HG03159 (cell line): ENCODE measurements around the gene CHMP4B.

Source experiments
- ATAC-seq: cut with Tn5 transposase; IDR thresholded peaks from one replicate; pipeline ENCODE4 v1.9.1; 2021; ENCODE audit warnings: mild to moderate bottlenecking, moderate library complexity; ENCODE audit not compliant: unreplicated experiment

CHMP4B gene

DNA sequence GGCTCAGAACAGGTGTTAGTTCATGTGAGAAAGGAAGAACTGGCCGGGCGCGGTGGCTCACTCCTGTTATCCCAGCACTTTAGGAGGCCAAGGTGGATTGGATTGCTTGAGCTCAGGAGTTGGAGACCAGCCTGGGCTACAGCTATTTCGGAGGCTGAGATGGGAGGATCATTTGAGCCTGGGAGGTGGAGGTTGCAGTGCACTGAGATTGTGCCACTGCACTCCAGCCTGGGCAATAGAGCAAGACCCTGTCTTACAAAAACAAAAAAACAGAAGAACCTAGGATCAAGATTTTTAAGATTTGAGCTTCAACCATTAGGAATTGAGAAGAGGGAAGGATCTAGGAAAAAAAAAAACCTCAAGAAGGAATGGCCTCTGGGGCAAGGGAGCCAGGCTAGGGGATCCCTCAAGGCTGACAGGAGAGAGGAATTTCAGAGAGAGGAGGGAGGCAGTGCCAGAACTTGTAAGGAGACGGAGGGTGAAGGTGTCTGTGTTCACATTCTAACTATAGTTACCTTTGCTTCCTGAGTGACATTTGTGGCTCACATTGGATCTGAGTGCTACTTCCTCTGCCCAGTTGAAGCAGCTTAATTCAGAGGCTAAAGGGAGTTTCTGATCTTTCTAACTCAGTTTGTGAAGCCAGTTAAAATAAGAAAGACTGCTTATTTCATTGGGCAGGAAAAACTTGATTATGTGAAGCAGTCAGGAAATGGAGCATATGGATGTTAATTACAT is 26.1 kb downstream of the CHMP4B start:
- ATAC-seq: no peak

DNA sequence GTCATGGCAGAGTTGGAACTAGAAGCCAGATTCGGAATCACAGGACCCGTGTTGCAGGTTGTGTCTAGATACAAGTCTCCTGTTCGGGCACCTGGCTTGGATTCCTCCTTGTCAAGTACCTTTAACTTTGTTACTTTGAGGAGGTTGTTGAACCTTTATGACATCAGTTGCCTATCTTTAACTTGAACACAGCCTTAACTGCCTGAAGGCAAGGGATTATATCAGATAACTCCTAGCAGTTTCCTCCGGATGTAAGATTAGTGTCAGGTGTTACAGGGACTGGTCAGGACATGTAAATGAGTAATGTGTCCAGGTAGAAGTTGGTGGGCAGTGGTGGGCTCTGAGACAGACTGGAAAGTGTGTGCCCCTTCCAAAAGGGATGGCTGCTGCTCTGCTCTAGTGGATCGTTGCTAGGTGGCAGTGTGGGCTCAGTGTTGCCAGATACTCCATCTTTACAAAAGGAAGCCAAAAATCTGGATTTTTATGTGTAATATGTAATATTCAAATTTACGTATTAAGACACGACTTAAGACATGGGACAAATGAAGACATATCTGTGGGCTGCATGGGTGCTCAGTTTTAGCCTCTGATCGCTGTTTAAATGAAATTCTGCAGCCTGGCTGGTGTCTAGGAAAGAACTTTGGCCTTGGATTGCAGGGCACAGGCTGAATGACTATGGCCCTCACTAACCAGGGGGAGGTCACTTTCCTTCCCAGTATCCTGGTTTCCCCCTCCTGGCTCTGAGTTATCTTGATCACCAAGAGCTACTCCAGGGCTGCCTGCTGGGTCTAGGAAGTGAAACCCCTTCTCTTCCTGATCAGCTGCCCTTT is 27.1 kb downstream of the CHMP4B start:
- ATAC-seq: no peak

DNA sequence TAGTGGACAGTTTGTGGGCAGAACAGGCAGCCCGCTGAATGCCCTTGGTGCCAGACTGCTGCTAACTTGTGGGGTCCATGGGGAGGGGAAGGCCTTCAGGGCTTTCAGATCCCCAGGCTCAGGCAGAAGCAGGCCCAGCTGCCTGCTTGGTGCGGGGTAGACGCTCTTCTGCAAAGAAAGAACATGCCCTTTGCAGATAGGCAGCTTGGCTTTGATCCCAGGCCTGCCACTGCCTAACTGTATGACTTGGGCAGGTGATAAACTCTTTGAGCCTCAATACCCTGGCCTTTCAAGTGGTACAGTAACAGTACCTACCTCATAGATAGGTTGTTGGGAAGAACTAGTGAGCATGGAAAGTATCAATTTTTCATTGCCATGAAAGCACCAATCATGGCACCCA is 28.4 kb downstream of the CHMP4B start:
- no peak for ATAC-seq

DNA sequence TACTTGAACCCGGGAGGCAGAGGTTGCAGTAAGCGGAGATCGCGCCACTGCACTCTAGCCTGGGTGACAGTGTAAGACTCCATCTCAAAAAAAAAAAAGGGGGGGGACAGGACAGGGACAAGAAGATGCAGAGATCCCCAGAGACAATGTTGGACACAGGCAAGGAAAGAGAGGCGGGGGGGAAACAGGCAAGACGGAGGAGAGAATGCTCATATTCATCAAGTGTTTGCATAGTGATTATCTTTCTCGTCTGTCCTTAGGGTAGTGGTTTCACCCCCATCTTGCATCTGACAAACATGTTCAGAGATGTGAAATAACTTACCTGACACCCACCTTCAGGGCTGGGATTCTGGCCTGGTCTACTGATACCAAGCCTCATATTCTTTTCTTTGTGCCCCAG is 29.0 kb downstream of the CHMP4B start:
- no peak for ATAC-seq

DNA sequence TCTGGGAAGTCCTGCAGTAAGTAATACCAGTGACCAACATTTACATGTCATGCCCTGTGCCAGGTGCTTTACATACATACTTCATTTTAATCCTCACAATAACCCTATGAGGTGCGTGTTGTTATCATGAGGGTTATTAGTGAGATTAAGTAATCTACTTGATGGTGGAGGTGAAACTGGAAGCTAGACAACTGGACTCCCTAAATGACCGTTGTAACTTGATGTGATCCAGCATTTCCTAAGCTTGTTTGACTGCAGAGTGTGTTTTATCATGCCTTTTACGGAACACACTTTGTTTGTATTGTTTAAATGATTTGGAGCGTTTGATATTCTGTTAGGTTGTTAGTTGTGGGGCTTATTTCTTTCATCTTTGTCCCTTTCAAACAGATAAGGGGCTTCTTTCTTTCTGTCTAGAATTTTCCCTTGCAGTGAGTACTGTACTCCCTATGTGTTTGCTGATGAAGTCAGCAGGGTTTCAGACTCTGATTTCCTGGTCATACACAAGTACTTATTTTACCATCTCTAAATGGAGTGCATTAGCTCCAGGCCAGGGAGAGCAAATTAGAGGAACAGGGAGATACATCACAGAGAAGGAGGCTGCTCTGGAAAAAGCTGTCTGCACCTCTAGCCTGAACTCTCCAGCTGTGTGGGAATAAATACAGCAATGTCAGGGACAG is 29.7 kb downstream of the CHMP4B start:
- ATAC-seq: no peak

DNA sequence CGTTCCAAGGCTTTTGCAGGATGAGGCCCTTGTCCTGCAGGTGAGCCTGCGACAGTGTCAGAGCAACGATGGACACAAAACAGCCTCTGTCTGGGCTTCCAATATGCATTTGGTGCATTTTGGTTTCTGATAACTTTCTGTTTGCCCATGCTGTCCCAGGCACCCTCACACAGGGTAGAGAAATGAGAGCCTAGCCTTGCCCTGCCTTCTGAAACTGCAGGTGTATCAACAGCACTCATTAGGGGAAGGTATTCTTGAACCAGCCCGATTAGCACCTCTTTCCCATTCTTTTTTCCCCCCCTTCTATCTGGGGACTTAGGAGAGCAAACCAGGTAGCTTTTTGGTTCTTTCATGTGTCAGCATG is 30.3 kb downstream of the CHMP4B start:
- ATAC-seq: no peak

DNA sequence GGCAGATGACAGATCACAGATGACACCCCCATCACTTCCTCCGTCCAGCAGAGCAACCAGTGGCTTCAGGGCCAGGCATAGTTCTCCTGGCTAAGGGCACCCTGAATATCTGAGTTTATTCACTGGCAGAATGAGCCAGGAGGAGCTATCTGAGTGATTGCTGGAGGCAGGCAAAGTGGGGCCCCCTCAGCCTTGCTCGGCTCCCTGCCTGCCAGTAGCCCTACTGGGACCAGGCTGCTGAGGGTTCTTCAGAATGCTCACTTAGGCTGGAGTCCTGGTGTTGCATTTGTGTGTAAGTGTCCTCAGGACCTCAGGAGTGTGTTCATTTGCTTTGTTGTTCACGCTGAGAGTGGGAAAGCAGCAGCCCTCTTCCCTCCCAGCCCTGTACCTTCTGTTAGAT is 31.2 kb downstream of the CHMP4B start:
- ATAC-seq: no peak

DNA sequence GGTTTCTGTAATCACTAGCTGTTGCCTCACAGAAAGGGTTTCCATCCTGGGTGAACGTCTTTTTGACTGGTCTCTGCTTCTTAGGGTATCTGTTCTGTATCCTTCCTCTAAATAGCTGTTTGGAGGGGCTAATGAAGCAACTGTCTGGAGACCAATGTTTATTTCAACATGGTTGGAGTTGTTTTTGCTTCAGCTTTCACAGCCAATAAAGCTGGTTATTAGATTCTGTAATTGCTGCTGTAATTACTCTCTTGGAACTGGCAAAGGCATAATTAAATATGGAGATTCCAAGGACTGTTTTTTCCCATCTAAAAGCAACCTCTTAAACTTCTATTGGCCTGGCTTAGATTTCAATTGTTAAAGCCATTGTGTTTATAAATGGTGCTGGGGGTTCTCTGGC is 31.9 kb downstream of the CHMP4B start:
- no peak for ATAC-seq

DNA sequence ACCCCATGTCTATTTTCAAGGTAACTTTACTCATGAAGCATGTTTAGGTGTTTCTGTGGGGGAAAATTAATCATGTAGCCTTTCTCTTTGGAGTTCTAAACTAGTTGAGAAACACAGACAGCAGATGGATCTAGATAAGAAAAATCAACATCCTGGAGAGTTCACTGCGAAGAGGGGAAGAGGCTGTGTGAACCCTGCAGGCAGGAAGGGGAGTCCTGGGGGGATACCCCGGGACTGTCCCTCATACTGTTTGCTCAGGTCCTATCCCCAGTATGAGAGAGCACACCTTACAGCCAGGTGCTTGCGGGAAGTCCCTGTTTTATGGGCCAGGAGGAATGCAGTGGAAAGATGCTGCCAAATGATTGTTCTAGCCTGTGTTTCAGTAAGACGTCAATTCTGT is 32.7 kb downstream of the CHMP4B start:
- no peak for ATAC-seq

DNA sequence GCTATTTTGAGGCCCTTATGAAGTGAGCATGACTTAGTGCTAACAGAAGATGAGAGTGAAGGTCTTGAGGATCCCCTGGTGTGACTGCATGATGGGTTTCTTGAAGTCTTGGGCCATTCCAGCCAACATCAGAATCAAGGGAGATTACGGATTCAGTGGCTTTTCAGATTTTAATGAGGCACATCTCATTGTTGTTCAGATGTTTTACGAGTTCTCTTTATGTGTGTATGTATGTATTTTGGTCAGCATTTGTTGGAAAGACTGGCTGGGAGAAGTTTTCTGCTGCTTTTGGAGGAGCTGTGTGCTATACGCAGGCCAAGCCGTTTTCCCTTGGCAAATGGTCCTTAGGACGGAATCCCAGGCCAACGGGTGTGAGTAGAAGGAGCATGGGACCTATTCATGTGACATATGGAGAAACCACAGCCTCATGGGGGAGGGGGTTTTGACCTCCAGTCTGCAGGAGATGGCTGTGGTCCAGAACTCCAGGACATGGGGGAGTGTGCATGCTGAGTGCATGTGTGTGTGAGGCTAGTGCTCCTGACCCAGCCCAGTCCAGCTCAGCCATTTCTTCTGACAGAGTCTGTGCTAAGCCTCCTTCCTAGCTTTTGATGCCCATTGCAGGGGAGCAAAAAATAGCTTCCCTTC is 35.3 kb downstream of the CHMP4B start:
- no peak for ATAC-seq

DNA sequence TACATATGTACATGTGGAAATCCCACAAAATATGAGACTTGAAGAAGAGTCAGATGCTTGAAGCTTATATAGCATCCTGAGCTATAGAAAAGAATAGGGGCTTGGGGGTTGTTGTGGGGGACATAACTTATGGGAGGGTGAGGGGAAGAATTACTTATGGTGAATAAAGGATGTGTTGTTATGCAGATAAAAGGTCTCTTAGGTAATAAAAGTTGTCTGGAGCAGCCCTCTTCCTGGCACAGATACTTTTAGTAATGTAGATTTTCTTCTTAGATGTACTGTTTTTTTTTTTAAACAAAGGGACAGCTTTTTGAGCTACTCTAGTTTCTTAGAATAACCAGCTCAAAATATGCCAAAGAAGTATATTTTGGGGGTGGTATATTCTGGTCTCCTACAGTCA is 35.9 kb downstream of the CHMP4B start:
- ATAC-seq: no peak

DNA sequence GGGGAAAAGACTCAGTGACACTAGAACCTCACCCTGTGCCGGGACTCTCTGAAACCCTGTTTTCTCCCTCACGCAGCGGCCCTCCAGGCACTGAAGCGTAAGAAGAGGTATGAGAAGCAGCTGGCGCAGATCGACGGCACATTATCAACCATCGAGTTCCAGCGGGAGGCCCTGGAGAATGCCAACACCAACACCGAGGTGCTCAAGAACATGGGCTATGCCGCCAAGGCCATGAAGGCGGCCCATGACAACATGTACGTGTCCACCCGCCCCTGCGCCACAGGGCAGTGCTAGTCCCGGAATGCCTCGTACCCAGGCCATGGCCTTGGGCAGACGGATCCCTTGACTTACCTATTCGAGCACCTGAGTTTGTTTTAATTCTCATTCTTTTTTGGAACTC is 37.2 kb downstream of the CHMP4B start:
- no peak for ATAC-seq

DNA sequence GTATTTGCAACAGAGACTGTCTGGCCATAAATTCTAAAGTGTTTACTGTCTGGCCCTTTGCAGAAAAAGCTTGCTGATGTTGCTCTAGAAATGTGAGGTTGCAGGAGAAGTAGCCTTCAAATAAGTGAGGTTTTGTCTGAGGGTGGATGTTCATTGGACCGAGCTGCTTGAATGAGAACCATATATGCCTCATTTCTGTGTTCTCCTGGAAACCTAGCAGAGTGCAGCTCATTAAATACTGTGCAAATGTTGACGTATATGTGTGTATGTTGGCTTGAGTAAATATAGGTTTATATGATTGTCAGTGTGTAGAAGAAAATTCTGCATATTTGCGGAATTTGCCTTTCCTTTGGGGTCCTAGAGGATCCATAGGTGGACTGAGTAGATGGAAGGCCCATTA is 39.0 kb downstream of the CHMP4B start:
- no peak for ATAC-seq

DNA sequence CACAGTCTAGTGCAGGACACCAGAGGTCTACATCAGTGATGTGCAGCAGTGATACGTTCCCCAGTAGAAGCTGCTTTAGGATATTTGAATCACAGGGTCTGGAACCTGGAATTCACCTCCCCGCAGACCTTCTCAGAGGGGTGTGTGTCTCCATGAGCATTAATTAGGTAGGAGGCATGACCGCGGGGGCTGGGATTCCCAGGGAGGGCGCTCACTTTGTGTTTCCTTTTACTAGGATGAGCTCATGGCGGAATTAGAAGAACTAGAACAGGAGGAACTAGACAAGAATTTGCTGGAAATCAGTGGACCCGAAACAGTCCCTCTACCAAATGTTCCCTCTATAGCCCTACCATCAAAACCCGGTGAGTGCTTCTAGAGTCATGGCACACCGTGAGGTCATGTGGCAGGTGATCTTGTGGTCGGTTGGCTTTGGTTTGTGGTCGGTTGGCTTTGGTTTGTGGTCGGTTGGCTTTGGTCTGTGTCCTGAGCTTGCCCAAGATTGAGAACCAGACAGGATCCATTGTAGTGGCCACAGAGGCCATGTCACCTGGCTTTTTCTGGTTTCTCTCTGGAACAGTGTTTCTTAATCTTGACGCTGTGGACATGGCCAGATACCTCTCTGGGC is 40.8 kb downstream of the CHMP4B start:
- no peak for ATAC-seq

DNA sequence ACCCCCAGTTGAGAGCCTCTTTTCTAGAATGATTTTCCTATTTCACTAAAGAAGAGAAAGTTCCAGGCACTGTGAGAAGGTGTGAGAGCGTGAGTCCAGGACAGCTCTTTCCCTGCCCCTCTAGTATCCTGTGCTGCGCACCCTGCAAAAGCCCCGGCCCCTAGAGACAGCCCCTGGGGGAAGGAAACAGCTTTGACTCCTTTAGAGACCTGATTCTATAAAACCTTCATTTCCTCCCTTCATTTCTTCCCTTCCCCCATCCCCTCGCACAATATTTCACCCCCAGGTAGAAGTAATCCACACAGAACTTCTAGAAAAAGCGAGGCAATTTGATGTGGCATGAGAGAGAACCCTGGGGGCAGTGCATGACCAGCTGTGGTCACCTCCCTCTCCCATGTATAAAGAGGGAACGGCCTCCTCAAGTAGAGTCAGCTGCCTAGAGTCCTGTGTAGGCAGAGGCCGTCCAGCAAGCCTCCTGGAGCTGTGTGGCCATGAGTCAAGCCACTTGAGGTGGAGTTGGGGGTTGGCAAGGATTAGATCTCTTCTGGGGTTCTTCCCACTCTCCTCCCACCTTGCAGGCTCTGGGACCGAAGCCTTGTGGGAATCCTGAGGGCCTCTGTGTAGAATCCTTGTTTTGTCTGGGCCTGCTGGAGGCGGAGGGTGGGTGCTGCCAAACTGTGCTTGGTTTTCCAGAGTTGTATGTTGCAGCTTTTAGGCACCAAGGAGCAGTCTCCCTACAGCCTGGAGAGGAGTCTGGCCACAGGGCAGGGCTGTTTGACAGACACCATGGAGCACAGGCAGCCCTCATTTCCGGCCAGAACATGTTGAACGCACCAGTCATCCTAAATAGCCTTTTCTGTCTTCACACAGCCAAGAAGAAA is 41.7 kb downstream of the CHMP4B start:
- ATAC-seq: no peak

DNA sequence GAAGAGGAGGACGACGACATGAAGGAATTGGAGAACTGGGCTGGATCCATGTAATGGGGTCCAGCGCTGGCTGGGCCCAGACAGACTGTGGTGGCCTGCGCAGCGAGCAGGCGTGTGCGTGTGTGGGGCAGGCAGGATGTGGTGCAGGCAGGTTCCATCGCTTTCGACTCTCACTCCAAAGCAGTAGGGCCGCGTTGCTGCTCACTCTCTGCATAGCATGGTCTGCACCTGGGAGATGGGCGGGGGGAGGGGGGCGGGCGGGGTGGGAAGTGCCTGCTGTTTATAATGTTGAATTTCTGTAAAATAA is 42.3 kb downstream of the CHMP4B start:
- ATAC-seq: no peak

DNA sequence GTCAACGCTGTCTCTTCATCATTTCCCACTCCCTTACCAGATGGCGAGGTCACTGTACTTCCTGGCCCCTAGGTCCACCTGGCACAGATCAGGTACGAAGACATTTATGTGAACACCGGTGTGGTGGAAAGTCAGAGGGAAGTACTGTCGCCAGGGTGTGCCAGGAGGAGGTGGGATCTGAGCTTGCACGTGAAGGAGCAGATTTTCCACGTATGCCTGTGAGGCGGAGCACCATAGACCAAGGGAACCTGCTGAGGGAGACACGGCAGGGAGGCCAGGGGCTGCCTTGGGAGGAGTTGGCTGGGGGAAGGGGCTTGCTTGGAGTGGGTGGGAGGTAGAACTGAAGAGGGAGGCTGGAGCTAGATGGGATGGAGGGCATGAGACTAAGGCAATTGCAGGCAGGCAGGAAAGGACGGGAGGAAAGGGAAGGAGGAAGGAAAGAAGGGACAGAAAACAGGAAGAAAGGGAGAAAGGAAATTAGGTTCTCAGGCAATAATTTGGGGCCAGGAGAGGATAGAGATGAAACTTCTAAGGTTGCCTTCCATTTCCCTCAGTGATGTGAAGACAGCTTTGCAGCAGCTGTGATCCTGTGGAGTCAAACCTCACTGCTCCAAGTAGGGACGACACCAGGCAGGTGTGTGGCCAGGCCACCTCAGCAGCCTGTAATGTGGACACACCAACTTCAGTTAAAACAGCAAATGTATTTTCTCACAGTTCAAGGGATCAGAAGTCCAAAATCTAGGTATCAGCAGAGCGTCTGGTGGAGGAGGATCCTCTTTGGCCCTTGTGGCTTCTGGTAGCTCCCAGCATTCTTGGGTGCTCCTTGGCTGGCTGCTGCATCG is 46.8 kb downstream of the CHMP4B start:
- ATAC-seq: no peak

DNA sequence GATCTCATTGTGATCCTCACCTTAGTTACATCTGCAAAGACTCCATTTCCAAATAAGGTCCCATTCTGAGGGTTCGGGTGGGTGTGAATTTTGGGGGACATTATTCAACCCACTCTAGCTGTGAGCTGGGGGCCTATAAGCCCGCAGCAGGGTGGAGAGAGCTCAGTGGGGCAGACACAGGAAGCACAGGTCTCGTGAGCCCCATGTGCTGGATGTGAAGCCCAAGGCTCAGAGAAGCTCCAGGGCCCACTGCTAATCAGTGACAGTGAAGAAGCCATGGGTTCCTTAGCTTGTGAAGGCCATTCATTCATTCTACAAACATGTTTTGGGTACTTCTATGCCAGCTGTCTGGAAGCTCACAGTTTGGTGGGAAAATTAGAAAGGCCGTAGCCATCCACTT is 47.5 kb downstream of the CHMP4B start:
- no peak for ATAC-seq

DNA sequence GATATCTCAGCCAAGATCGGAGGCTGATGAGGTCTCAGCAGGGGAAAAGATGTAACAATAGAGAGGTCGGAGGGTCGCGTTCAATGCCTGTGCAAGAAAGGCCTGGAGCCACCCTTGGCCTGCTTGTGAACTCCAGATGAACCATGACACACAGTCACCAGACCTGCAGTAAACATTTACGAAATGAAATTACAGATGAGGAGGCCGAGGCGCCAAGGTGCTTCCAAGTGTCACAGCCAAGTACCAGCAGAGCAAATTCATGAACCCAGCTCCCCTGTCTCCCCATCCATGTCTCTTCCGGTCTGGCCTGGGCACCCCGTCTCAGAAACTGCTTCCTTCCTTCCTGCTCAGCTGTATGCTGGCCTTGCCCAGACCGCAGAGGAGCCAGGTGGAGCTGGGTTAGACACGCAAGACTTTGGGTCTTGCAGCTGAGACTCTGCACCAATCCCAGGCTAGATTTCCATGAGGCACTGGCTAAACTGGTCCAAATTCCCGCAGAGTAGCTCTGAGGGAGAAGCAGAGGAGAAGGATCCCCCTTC is 48.1 kb downstream of the CHMP4B start:
- ATAC-seq: peak; percentile 56
